Stimulated activated CD8-positive, alpha-beta memory T cell treated with anti-CD3 and anti-CD28 coated beads, Interleukin-15, amount 100 ng/mL, for 24 hours (primary cell): Measurements from ENCODE around the gene CCDC138.

Source experiments
- DNase-seq: peaks from one replicate; pipeline ENCODE4 v3.0.0-alpha.2; 2020; ENCODE audit warnings: low read depth

Gene CCDC138

DNA sequence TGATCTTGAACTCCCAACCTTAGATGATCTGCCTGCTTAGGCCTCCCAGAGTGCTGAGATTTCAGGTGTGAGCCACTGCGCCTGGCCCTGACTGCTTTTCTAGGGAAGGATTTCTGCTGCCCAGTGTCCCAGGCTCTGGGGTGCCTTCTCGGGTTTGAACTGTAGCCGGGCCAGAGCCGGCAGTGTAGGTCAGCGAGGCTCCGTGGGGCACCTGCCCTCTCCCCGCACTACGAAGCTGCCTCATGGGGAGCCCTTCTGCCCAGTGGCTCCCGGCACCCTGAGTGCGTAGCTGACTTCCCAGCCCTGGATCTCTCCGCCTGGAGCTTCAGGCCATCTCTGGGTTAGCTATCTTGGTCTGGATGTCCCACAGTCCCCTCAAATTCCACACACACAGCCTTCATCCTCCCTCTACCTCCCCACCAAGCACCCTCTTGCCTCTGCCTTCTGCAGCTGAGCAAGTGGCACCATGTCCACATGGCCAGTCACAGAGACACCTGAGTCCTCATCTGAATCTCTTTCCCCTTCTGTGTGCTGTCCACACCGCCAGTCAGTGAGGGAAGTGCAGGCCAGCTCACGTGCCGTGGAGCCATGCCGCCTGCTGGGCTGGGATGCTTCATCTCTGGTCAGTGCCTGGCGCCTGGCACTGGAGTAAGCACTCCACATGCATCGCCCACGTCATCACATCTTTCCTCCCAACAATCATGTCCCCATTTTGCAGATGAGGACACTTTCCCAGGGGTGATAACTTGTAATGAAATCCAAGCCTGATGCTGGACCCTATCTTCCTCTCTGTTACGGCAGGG is 133.2 kb downstream of the CCDC138 start:
- no peak for DNase-seq

DNA sequence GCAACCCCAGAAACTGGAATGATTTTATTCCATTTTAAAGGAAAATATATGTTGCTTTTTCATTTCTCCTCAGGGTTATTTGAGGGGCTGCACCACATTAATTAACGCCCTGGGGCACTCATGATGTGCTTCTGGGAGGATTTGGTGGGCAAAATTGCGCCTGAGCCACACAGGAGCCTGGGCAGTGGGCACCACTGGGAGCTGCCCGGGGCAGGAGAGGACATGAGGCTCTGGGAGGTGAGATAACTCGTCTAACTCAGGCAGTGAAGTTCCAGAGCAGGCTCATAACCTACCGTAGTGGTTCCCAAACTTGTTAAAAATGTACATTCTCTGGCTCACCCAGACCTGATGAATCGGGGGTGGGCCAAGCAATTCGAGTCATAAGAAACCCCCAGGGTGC is 134.1 kb downstream of the CCDC138 start:
- DNase-seq = no peak

DNA sequence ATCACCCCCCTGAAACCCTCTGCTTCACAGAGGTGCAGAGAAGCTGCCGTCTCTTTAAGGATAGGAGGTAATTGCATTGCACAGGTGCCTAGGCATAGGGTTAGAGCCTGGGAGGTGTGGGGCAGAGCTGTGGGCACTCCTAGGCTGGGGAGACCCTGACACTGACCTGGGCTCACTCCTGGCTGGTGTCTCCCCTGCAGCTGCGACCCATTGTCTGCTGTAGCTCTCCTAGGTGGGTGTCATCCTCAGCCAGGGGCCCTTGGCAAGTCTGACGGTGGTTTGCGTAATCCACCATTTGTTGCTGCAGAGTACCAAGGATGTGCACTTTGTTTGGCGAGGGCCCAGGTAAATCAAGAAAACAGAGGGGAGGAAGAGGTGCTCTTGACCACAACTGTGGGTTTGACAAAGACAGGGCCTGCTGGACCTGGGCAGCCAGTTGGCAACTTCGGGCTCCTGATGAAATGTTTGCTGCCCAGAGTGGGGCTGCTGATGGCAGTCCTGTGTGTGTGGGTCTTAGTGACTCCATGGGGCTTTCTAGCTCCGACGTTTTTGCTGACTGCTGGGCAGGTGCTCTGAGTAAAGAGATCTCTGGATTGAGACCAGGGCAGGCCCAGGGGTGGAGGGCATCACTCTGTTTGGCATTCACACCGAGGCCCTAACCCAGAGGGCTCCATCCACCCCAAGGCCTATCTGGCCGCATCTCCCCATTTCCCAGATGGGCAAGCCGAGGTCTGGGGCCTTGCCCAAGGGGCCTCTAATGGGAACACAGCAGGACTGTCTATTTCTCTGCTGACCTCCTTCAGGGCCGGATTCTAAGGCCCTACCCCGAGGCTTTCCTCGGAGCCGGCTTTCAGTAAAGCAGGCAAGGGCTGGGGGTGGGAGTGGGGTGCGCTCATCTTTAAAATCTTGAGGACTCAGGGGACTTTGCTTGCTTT is 134.8 kb downstream of the CCDC138 start:
- DNase-seq = no peak

DNA sequence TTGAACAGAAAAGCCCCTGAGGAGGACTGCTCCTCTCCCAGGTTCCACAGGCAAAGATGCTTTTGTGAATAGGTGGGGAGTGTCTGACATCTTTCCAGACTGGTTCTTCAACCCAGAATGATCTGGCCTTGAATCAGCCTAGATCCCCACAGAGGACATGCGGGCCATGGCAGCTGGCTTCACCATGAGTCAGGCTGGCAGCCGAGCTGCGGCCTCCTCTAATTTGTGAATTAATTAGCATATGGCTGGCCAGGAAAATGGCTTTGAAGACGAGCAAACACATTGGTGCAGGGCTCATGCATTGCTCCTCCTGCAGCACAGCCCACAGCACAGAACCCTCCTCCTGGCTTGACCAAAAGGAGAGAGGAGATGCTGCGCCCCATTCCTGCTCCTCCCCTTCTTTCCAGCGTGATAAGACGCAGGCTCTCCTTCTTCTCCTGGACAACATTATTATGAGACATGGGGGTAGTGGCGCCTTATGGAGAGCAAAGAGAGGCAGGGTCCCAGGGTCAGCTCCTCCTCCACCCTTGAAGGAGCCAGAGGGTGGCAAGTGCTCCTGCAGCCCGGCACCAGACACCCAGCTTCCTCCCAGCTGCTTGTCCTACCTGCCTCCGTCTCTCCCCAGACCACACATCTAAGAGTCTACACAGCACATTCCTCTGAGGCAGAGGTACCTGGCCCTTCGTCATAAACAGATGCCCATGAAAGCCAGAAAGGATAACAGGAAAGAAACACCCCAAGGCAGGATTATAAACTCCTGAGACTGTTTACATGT is 135.8 kb downstream of the CCDC138 start:
- DNase-seq = no peak

DNA sequence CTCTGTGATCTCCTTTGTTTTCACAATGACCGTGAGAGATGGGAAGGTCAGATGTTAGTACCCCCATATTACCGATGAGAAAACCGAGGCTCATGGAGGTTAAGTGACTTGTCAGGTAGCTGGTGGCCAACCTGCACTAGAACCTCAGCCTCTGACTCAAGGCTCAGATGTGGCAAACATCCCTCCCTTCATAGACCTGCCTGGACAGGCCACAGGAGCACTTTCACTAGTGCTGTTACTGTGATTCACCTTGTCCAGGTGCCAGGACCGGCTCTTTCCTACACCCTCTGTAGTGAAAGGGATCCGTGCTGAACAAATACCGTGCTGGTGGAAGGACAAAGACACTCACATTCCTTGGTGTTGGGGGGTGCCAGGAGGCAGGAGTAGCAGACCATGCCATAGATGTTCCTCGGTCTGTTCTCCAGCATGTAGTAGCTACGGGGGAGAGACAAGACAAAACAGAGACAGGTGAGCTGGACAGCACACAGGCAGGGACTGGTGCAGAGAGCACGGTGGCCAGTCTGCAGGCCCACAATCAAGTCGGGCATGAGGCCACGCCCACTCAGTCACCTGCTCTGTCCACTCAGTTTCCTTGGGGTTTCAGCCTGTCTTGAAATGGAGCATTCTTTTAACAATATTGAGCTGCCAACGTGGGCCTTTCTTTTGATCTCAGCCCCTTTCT is 136.6 kb downstream of the CCDC138 start:
- no peak for DNase-seq

DNA sequence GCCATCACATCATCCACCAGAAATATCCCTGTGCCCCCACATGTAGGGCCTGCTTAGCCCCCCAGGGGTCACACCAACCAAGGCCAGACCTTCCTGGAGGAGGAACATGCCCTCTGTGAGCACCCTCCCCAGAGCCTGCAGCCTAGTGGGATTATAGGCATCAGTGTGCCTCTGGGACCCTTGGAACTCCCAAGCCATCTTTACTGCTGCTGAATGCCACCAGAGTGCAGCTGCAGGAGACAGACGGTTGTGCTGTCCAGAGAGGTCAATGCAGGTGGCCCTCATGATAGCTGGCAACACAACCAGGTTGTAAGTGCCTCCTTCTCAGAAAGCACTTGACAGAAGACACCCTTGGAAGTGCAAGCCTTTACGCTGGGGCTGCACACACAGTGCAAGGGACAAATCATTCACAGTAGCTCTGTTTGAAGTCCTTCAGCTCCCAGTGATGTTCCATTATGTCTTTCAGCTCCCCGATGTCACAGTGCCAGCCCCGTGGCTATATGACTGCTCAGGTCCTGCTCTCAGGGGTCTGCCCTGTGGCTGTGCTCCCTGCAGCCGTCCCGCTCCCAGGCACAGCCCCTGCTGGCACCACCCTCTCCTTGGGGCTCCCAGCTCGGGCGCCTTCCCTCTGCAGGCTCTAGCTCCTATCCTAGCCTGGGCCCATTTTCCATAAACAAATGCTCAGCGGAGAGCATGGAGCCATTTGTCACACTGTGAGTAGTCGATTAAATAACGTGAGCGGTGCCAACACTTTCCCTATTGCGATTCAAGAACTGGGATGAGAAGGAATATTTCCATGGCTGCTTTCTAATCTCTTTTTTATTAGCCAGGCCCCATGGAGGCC is 137.4 kb downstream of the CCDC138 start:
- DNase-seq = no peak

DNA sequence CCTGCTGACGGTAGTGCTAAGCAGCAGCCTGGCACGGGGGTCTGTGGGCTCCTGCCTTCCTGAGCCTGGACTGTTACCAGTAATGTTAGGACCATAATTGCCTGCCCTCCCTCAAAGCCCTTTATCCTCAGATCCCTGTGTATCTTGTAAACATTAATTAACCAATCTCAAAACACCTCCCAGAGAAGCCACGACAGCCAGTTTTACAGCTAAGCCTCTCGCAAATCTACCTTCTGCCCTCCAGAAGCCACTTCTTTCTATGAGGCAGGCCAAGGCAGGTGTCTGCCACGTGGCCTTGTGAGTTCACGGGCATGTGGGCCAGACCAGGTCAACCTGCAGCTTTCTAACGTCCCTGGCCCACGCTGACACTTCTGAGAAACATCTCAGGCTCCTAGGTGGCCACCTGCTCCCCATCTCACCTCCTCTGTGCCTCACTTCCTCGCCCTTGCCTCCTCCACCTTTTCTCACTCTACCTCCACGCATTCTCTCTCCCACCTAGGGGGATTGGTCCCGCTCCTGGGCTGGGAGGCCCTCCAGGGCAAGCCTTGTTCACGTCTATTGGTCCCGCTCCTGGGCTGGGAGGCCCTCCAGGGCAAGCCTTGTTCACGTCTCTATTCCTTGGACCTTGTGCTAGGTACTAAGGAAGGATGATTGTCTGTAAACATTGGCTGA is 138.1 kb downstream of the CCDC138 start:
- no peak for DNase-seq

DNA sequence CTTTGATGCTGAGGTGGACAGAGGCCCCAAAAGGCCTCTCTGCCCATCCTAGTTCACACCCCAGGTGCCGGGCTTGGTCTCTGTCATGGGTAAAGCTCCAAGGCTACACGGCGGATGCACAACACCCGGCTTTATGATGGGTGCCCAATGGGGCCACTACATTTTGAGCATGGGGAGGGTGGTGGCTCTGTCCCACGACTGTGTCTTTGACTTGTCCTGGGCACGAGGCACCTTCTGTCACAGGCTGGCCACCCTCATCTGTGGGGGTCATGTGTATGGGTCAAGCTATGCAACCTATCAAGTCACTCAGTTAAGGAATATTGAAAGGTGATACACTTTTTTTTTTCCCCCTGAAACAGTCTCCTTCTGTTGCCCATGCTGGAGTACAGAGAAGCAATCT is 138.7 kb downstream of the CCDC138 start:
- no peak for DNase-seq

DNA sequence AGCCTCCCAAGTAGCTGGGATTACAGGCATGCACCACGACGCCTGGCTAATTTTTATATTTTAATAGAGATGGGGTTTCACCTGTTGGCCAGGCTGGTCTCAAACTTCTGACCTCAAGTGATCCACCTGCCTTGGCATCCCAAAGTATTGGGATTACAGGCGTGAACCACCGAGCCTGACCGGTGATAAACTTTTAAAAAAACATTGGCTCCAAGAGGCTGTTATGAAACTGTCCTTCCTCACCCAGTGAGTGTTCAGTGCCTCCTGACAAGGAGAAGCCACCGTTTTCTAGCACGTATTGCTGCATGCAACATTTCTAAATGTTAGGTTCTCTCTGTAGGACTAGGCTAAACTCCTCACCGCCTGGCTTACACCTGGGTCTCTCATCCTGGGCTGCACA is 139.2 kb downstream of the CCDC138 start:
- DNase-seq = no peak
